ENCODE results near the gene DHRSX.

DNA sequence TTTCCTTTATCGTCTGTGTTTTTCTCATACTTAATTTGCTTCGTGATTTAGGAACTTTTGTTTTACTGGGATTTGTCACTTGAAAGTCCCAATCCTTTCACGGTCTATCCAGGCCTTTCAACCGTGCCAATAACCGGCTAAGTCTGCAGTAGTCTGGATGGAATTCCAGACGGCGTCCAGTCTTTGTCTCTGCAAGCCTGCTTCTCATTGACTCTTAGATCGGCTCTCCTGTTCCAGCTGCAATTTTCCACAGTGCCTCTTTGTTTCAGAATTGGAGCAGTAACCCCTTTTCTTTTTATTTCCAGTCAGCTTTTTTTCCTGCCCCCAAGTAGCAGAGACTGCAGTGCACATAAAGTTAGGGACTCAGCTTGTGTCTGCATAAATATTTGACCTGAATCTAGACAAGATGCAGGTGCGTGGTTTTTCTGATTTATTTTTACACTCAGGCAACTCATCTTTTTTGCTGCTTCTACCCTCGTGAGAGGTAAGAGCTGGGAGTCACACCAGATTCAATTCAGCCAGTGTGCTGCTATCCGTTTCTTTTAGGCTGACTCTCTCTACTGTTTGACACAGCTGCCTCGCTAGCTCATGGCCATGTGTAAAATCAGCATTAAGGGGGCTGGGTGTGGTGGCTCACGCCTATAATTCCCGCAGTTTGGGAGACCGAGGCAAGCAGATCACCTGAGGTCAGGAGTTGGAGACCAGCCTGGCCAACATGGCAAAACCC lies 37.4 kb upstream of the DHRSX start:
- TF ChIP-seq, protein P1, sequence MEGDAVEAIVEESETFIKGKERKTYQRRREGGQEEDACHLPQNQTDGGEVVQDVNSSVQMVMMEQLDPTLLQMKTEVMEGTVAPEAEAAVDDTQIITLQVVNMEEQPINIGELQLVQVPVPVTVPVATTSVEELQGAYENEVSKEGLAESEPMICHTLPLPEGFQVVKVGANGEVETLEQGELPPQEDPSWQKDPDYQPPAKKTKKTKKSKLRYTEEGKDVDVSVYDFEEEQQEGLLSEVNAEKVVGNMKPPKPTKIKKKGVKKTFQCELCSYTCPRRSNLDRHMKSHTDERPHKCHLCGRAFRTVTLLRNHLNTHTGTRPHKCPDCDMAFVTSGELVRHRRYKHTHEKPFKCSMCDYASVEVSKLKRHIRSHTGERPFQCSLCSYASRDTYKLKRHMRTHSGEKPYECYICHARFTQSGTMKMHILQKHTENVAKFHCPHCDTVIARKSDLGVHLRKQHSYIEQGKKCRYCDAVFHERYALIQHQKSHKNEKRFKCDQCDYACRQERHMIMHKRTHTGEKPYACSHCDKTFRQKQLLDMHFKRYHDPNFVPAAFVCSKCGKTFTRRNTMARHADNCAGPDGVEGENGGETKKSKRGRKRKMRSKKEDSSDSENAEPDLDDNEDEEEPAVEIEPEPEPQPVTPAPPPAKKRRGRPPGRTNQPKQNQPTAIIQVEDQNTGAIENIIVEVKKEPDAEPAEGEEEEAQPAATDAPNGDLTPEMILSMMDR (IDR thresholded peaks at IDR 0.05; ENCODE audit: poor library complexity): no peak
- no peak for TF ChIP-seq EZH2phosphoT487 (IDR thresholded peaks at IDR 0.05; ENCODE audit: low read depth, severe bottlenecking, unreplicated experiment)
